ENCODE measurements around the gene IFT122.

IFT122 gene

GRCh38 chr3:129415378-129415777 is 24.6 kb upstream of the IFT122 start:
- no peak for DNase-seq

- DNase-seq: no peak
Observed at GRCh38 chr3:129415830-129416229, 24.2 kb upstream of the IFT122 start.

DNA sequence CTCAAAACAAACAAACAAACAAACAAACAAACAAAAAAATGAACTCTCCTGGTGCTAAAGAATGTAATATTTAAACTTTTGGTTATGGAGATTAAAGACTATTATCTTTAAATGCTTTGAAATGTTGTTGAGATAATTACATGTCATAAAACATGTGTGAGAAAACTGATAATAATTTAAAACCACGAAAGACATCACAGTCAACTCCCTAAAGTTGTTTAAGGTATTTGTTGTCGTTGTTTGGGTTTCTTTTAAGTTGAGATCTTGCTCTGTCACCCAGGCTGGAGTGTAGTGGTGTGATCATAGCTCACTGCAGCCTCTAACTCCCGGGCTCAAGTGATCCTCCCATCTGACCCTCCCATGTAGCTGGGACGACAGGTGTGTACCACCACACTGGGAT is 23.6 kb upstream of the IFT122 start:
- no peak for DNase-seq

DNA sequence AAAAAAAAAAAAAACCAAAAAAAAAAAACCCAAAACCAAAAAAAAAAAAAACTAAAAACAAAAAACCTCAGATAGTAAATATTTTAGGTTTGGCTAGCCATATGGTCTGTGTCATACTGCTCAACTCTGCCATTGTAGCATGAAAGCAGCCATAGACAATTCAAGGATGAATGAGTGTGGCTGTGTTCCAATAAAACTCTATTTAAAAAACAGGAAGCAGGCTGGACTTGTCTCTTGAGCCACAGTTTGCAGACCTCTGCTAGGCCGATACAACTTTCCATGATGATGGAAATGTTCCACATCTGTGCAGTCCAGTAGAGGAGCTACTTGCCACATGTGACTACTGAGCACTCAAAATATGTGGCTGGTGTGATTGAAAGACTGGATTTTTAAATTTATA is 22.7 kb upstream of the IFT122 start:
- no peak for DNase-seq

DNA sequence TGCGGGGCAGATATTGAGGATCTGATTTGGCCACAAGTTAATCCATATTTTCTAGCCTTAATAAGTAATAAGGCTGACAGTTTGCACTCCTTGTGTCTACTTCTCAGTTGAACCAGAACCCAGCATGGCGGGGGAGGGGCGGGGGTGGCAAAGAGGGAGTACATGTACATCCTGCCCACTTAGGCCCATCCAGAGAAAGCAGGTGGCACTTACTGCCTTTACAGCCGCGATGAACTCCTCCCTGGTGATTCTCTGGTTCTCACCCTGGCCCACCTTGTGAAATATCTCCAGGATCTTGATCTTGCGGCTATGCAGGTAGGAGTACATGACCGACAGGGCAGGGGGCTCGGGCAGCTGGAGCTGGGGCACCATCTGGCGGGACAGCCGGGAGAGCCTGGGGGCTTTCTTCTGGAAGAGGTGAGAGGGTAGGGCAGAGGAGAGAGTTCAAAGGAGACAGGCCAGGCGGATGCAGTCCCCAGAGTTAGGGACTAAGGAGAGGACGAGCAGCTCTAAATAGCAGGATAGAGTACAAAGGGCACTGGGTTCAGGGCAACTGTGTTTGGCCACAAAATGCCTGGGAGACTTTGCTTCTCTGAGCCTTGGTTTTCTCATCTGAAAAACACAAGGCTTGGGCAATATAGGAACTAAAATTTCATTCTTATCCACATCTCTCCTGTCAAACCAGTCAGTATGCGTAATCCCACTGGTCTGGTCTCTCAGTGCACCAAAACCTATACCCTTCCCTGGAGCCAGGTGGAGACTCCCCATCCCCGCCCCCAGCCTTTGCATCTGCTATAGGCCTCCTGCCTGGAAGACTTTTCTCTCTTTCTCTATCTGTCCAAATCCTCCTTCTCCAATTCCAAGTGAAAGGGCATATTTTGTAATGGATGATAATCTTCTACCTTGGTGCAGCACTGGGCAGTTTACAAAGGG is 21.7 kb upstream of the IFT122 start:
- no peak for DNase-seq

DNA sequence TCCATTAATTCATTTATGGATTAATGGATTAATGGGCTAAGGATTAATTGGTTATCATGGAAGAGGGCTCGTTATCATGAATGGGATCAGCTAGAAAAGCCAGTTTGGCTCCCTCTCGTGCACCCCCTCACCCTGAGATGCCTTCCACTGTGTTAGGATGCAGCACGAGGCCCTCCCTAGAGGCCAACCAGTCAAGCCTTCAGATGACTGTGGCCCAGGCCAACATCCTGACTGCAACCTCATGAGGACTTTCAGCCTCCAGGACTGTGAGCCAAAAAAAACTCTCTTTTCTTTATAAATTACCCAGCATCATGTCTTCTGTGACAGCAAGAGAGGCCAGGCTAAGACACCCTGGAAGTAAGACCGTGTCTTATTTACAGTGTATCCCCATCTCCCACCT is 20.5 kb upstream of the IFT122 start:
- DNase-seq: no peak

DNA sequence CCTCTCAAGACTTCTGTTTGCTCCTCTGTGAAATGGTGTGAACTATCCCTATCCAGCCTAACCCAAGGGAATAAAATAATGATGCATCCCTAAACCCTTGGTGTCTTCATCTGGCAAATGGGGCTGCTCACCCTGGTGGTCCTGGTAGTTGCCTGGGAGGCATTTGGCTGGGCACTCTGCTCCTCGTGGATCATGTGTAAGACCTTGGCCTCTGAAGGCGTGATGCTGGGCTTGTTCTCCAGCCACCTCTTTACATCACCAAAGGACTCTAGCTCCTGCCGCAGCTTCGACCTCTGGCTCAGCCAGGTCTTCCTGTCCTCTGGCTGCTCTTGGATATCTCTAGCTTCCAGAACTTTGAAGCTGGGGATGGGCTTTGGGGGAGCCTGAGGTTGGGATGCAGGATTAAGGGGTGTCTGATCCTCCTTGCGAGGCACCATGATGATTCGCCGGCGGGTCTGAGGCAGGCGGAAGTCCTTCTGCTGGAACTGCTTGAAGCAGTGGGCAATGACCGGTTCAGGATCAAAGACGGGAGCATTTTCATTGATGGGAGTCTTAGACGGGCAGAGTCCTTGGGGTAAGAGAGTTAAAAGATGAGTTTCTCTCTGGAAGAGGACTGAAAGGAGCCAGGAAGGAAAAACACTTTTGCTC is 18.7 kb upstream of the IFT122 start:
- no peak for DNase-seq

DNA sequence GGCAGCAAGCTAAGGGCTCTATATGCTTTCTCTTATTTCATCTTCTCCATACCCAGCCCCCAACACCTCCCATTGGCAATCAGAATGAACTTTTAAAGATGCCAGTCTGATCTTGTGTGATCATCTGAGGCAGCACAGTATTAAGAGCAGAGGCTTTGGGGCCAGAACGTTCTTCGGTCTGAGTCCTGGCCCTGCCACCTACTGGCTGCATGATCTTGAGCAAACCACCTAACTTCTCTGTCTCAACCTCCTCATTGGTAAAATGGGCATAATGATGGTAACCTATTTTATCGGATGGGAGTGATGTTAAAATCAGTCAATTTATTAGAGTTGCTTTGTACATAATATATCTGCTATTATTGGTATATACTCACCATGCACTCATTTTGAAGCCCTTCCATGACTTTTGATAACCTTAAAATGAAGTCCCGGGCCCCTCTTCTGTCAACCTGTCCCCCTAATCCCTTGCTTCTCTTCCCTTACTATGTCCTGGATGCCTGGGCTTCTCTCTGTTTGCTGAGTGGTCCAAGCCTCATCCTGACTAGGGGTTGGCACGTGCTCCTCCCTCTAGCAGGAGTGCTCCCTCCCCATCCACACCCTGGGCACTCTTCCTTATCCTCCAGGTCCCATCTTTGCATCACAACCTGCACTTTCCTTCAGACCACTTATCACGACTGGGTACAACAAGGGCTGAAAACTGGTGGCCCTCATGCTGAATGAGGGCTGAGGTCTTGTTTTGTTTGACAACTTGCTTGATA is 17.9 kb upstream of the IFT122 start:
- DNase-seq: no peak

DNA sequence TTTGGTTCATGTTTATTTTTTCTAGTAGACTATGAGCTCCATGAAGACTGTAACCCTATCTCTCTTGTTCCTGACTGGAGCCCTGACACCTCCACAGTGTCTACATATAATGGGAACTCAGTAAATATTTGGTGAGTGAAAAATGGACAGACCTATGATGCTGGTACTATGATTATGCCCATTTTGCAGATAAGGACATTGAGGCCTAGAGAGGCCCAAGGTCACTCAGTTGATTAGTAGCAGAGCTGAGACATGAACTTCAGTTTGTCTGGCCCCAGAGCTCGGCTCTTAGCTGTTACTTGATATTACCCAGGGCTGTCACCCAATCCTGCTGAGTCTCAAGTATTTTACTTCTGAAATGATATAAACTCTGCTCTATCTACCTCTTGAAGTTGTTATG is 17.1 kb upstream of the IFT122 start:
- DNase-seq: no peak

- DNase-seq: no peak
Observed at GRCh38 chr3:129424185-129424841, 15.7 kb upstream of the IFT122 start.

- DNase-seq: no peak
Observed at GRCh38 chr3:129425213-129425612, 14.8 kb upstream of the IFT122 start.

- no peak for DNase-seq
Observed at GRCh38 chr3:129425619-129426018, 14.4 kb upstream of the IFT122 start.

- no peak for DNase-seq
Observed at GRCh38 chr3:129428007-129428375, 12.0 kb upstream of the IFT122 start.

DNA sequence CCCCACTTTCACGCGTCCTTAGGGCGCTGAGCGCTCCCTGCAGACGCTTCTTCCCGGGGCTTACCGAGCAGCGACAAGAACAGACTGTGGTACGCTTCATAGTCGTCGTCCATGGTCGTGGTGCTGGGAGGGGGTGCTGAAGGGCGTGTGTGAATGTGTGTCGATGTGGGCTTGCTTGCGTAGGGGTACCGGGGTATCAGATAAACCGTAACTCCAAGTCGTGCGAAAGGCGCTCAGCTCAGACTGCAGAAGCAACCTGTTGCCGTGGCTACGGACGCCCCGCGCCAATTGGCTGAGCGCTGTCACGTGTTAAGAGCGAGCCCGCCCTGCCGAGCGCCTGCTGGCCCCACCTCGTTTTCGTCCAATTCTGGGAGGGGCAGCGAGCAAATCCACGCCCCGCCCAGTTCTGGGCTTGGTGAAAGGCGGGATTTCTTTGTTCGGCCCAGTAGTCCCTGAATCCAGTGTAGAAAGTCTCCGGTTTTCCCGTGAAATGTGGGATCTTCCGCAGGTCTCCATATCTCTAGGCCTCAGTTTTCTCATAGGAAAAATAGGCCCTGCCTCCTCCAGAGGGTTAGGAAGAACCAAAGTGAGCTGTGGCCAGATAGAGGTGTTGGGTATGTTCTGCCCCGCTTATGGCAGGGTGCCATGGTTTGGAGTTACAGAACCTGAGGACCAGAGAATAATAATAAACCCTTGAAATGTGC is 11.5 kb upstream of the IFT122 start, which contains the start of gene EFCAB12:
Gene EFCAB12 (minus strand): TSS at position 261 of the 704 bp plus-strand sequence. CDS start 148 bp downstream, at position 113.
- DNase-seq: no peak

DNA sequence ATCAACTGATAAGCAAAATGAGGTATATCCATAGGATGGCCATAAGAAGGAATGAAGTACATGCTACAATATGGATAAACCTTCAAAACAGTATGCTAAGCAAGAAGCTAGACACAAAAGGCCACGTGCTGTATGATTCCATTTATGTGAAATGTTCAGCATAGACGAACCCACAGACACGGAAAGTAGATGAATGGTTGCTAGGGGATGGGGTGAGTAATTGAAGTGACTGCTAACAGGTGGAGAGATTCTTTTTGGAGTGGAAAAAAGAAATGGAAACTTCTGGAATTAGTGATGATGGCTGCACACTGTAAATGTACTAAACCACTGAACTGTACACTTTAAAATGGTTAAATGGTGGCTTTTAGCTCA is 11.0 kb upstream of the IFT122 start:
- no peak for DNase-seq

DNA sequence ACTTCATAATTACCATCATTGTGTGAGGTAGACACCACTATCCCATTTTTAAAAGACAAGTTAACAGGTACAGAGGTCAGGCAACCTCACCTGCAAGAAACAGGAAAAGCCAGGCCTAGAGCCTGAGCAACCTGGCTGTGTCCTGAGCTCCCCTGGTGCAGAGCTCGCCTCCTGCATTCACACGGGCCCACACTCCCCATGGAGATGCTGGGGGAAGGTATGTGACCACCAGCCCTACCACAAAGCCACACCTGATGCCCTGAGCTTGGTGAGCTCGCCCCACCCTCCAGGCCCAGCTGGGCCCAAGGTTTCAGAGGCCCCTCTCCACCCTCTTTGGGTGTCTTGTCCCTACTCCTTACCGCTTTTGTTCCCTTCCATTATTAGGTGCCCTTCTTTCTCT is 10.4 kb upstream of the IFT122 start:
- no peak for DNase-seq

DNA sequence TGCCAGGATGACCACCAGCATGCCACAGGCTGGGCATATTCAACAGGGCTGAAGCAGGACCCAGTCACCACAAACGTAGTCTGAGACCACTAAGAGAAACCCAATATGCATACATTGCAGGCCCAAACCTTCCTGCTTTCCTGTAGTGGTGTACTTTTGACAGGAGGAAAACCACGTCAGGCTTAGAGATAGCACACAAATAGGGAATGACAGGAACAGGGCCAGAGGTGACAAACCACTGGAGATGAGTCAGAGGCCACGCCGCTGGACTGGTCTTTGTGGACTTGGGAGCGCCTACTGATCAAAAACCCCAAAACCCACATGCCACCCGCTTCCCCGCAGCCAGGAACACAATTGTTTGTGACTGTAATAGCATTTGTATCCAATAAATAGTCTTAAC is 8.0 kb upstream of the IFT122 start:
- DNase-seq: no peak

DNA sequence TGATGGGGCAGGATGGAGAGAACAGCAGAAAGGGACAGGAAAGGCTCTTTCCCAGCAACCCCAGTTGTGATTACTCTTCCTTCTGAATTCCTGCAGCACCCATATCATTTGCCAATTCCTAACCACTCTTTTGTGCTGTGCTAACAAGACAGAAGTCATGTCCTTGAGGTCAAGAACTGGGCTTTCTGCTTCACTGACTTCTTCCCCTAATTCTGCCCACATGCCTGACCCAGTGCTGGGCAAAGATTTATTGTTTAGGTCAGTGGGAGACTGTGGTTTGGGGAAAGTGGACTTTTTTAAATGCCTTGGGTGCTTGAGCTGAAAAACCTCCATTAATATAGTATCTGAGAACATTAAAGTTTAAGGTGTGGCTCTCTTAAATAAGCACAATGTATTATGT is 7.4 kb upstream of the IFT122 start:
- DNase-seq: no peak

GRCh38 chr3:129433565-129433964 is 6.5 kb upstream of the IFT122 start:
- no peak for DNase-seq

GRCh38 chr3:129434140-129434539 is 5.9 kb upstream of the IFT122 start:
- DNase-seq: no peak

GRCh38 chr3:129435367-129435766 is 4.7 kb upstream of the IFT122 start:
- no peak for DNase-seq

- DNase-seq: no peak
Observed at GRCh38 chr3:129439226-129439816, 703 bp upstream of the IFT122 start.
